DND-41 (cell line): ENCODE data around the gene DLG2.

ENCODE experiments used
- ATAC-seq: fragments of 200-7000 bp; cut with Tn5 transposase; 3 replicates; pipeline ENCODE4 v1.9.1; 2021; ENCODE audit warnings: low read depth; ENCODE audit not compliant: insufficient read depth
- DNase-seq: peaks from one replicate; pipeline ENCODE4 v3.0.0-alpha.2; 2020
- H2AFZ ChIP-seq: 2 replicates; pipeline ENCODE4 v1.6.0; 2012; ENCODE audit warnings: low read depth, low read length
- H3K27ac ChIP-seq: 2 replicates; pipeline ENCODE4 v1.5.1; 2012; ENCODE audit warnings: low read length, inconsistent platforms
- H3K27me3 ChIP-seq: fragments of 200-600 bp; sonication (generic); 2 replicates; pipeline ENCODE4 v1.6.0; 2012; ENCODE audit warnings: low read length, mild to moderate bottlenecking, inconsistent platforms; ENCODE audit not compliant: insufficient read depth, poor library complexity
- H3K36me3 ChIP-seq: 2 replicates; pipeline ENCODE4 v1.5.1; 2012; ENCODE audit warnings: low read length, inconsistent platforms; ENCODE audit not compliant: insufficient read depth
- H3K4me1 ChIP-seq: 2 replicates; pipeline ENCODE4 v1.5.1; 2012; ENCODE audit warnings: mild to moderate bottlenecking, low read length; ENCODE audit not compliant: insufficient read depth
- H3K4me2 ChIP-seq: 2 replicates; pipeline ENCODE4 v1.6.0; 2012; ENCODE audit warnings: mild to moderate bottlenecking, moderate library complexity, low read length, inconsistent platforms; ENCODE audit not compliant: insufficient read depth
- H3K4me3 ChIP-seq, 2 experiments: fragments of 200-600 bp in 1 of 2; shearing (Covaris generic) in 1 of 2; 2 replicates each; pipeline ENCODE4 v1.5.1; 2012 to 2016; ENCODE audit warnings: inconsistent platforms in 2 of 2, low read length in 2 of 2, mild to moderate bottlenecking in 2 of 2, low read depth in 1 of 2, moderate library complexity in 1 of 2
- H3K79me2 ChIP-seq: 2 replicates; pipeline ENCODE4 v1.6.0; 2012; ENCODE audit warnings: low read length, inconsistent platforms; ENCODE audit not compliant: insufficient read depth
- H3K9ac ChIP-seq: 2 replicates; pipeline ENCODE4 v1.6.0; 2012; ENCODE audit warnings: low read depth, mild to moderate bottlenecking, inconsistent platforms, low read length, moderate library complexity
- H3K9me3 ChIP-seq: 2 replicates; pipeline ENCODE4 v1.5.1; 2012; ENCODE audit warnings: low read length, moderate library complexity, mild to moderate bottlenecking, inconsistent platforms; ENCODE audit not compliant: insufficient read depth, severe bottlenecking
- H4K20me1 ChIP-seq: 2 replicates; pipeline ENCODE4 v1.6.0; 2012; ENCODE audit warnings: low read length; ENCODE audit not compliant: insufficient read depth
- CTCF ChIP-seq: IDR thresholded peaks from 2 replicates; pipeline ENCODE4 v1.5.1; 2012; ENCODE audit warnings: borderline replicate concordance, low read length, moderate library complexity, mild to moderate bottlenecking; ENCODE audit not compliant: poor library complexity, severe bottlenecking; ENCODE audit errors: extremely low read depth
- EZH2 ChIP-seq: IDR thresholded peaks from 3 replicates; pipeline ENCODE4 v1.6.1; 2012; ENCODE audit warnings: borderline replicate concordance, low read depth, mild to moderate bottlenecking, moderate library complexity, low read length, inconsistent platforms; ENCODE audit not compliant: severe bottlenecking

Gene DLG2

GRCh38 chr11:85472953-85473352 is 154.2 kb downstream of the DLG2 start:
- ATAC-seq (no peak), DNase-seq (no peak)
- H4K20me1 ChIP-seq: no peaks in the 10 kb centered on the region
- H3K36me3 ChIP-seq: no peaks in the 10 kb centered on the region
- no peak overlapping the region for H3K27ac ChIP-seq
- H3K9ac ChIP-seq: no peak overlapping the region
- H3K4me2 ChIP-seq: no peak overlapping the region
- no peak overlapping the region for H2AFZ ChIP-seq
- H3K27me3 ChIP-seq: no peaks in the 10 kb centered on the region
- H3K4me1 ChIP-seq: no peaks in the 10 kb centered on the region
- no peak overlapping the region for H3K4me3 ChIP-seq
- peaks cover 6% of the 10 kb centered on the region for H3K9me3 ChIP-seq
- TF ChIP-seq CTCF (no peak), EZH2 (no peak)
- no peaks in the 10 kb centered on the region for H3K79me2 ChIP-seq

GRCh38 chr11:85464283-85464682 is 162.9 kb downstream of the DLG2 start:
- no peaks in the 10 kb centered on the region for H3K9me3 ChIP-seq
- H3K4me3 ChIP-seq: no peak overlapping the region
- no peak for ATAC-seq
- no peak overlapping the region for H3K9ac ChIP-seq
- no peaks in the 10 kb centered on the region for H3K27me3 ChIP-seq
- H4K20me1 ChIP-seq: no peaks in the 10 kb centered on the region
- no peaks in the 10 kb centered on the region for H3K36me3 ChIP-seq
- no peak overlapping the region for H3K4me2 ChIP-seq
- DNase-seq: no peak
- TF ChIP-seq CTCF (peak; percentile 22), EZH2 (no peak)
- no peaks in the 10 kb centered on the region for H3K4me1 ChIP-seq
- no peak overlapping the region for H3K27ac ChIP-seq
- no peaks in the 10 kb centered on the region for H3K79me2 ChIP-seq
- no peak overlapping the region for H2AFZ ChIP-seq

GRCh38 chr11:85459304-85459703 is 167.8 kb downstream of the DLG2 start:
- DNase-seq: no peak
- Histone ChIP-seq H2AFZ (no peak overlapping the region), H3K4me3 (no peak overlapping the region), H3K36me3 (no peaks in the 10 kb centered on the region), H3K27me3 (no peaks in the 10 kb centered on the region), H3K79me2 (no peaks in the 10 kb centered on the region), H3K9ac (no peak overlapping the region), H3K4me2 (no peak overlapping the region), H3K4me1 (no peaks in the 10 kb centered on the region), H4K20me1 (no peaks in the 10 kb centered on the region), H3K27ac (no peak overlapping the region), H3K9me3 (no peaks in the 10 kb centered on the region)
- no peak for ATAC-seq
- TF ChIP-seq EZH2 (no peak), CTCF (no peak)

- H3K4me2 ChIP-seq: no peak overlapping the region
- no peaks in the 10 kb centered on the region for H3K79me2 ChIP-seq
- DNase-seq: no peak
- no peak overlapping the region for H2AFZ ChIP-seq
- no peak for ATAC-seq
- H3K4me3 ChIP-seq: no peak overlapping the region
- H3K36me3 ChIP-seq: no peaks in the 10 kb centered on the region
- H3K4me1 ChIP-seq: no peaks in the 10 kb centered on the region
- H3K9ac ChIP-seq: no peak overlapping the region
- H3K27ac ChIP-seq: no peak overlapping the region
- no peak for TF ChIP-seq EZH2
- no peak for TF ChIP-seq CTCF
- H3K9me3 ChIP-seq: no peaks in the 10 kb centered on the region
- H3K27me3 ChIP-seq: no peaks in the 10 kb centered on the region
- H4K20me1 ChIP-seq: no peaks in the 10 kb centered on the region
Measured at GRCh38 chr11:85444479-85444878, 182.7 kb downstream of the DLG2 start.
